ENCODE results near the gene ZNF488.

Gene ZNF488

GRCh38 chr10:47325303-47326291, 58.5 kb downstream of the ZNF488 start:
- no peak for DNase-seq

GRCh38 chr10:47323636-47324296, 60.3 kb downstream of the ZNF488 start:
- DNase-seq = no peak

GRCh38 chr10:47323087-47323486, 61.0 kb downstream of the ZNF488 start:
- no peak for DNase-seq

GRCh38 chr10:47322300-47323061, 61.6 kb downstream of the ZNF488 start, which contains the start of gene GDF2:
Gene GDF2 (plus strand): TSS chr10:47322454. CDS start chr10:47322669, 215 bp downstream.
- DNase-seq = no peak

GRCh38 chr10:47321521-47322195, 62.4 kb downstream of the ZNF488 start:
- no peak for DNase-seq

- no peak for DNase-seq
Observed at GRCh38 chr10:47320812-47321211, 63.3 kb downstream of the ZNF488 start.

GRCh38 chr10:47319784-47320183, 64.3 kb downstream of the ZNF488 start:
- no peak for DNase-seq

GRCh38 chr10:47318706-47319105, 65.4 kb downstream of the ZNF488 start:
- DNase-seq = no peak

- DNase-seq = no peak
Observed at GRCh38 chr10:47317251-47317650, 66.8 kb downstream of the ZNF488 start.

- DNase-seq = no peak
Observed at GRCh38 chr10:47316131-47316530, 68.0 kb downstream of the ZNF488 start.

Data from NCI-H1930 (cell line).